Esophagus squamous epithelium (tissue), 4 donors: ENCODE data around the gene LIME1.

Experiments
- POLR2A ChIP-seq, 4 donors: fragments of 450-650 bp; IDR thresholded peaks; one replicate each; pipeline ENCODE4 v1.6.1; 2017; ENCODE audit warnings: antibody characterized with exemption in 4 of 4, mild to moderate bottlenecking in 4 of 4, moderate library complexity in 3 of 4
- TF ChIP-seq, protein P1 (sequence below), 6 experiments: fragments of 450-650 bp in 4 of 6; fragments of 200-600 bp in 2 of 6; sonication (generic) in 2 of 6; IDR thresholded peaks; one replicate each; pipeline ENCODE4 v1.5.1; 2016 to 2019; ENCODE audit warnings: antibody characterized with exemption in 6 of 6, mild to moderate bottlenecking in 4 of 6, moderate library complexity in 4 of 6

DNA sequence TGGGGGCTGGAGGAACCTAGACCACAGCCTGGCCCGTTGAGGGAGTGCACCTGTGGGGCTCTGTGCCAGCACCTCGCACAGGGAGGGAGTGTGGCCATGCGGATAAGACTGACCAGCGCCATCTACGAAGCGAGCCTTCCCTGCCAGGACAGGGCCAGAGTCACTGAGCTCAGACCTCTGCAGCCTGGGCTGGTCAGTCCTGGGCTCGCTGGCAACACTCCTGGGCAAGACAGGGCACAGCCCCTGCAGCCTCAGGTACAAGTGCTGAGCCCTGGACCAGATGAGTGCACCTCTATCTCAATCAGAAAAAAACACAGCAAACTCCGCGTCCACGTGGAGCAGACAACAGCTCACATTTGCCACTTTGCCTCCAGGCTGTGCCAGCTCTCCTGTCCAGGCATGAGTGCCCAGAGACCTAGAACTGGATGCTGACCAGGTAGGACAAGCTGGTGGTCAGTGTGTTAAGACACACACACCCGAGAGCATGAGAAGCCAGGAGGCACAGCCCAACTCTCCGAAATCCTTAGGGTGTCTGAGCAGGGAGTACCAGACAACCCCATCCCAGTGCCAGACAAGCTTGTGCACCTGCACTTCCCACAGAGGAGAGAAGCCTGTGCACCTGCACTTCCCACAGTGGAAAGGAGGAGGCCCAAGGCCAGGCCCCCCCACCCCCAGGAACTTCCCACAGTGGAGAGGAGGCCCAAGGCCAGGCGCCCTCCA is 33.6 kb upstream of the LIME1 start:
- TF ChIP-seq, protein P1, sequence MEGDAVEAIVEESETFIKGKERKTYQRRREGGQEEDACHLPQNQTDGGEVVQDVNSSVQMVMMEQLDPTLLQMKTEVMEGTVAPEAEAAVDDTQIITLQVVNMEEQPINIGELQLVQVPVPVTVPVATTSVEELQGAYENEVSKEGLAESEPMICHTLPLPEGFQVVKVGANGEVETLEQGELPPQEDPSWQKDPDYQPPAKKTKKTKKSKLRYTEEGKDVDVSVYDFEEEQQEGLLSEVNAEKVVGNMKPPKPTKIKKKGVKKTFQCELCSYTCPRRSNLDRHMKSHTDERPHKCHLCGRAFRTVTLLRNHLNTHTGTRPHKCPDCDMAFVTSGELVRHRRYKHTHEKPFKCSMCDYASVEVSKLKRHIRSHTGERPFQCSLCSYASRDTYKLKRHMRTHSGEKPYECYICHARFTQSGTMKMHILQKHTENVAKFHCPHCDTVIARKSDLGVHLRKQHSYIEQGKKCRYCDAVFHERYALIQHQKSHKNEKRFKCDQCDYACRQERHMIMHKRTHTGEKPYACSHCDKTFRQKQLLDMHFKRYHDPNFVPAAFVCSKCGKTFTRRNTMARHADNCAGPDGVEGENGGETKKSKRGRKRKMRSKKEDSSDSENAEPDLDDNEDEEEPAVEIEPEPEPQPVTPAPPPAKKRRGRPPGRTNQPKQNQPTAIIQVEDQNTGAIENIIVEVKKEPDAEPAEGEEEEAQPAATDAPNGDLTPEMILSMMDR (IDR thresholded peaks at IDR 0.05), result no peak
- no peak for TF ChIP-seq POLR2A (IDR thresholded peaks at IDR 0.05)
